Liver (tissue), 9 donors: Measurements from ENCODE around the gene GDPD5. TPM values are rescaled to one million over a fixed set of nuclear protein-coding genes. Genes with fewer than 3 reads are reported as not detected.

Experiments used
- DNase-seq: peaks from one replicate; pipeline ENCODE4 v3.0.0-alpha.2; 2017; ENCODE audit warnings: low spot score
- H3K27ac ChIP-seq, 2 donors: one replicate each; pipeline ENCODE4 v1.7.0; 2013; ENCODE audit warnings: inconsistent platforms in 2 of 2, low read length in 2 of 2, control low read depth in 1 of 2, low read depth in 1 of 2, mild to moderate bottlenecking in 1 of 2
- H3K27me3 ChIP-seq, 4 donors: one replicate each; pipeline versions ENCODE4 v1.6.1 to v1.7.0; 2013; ENCODE audit warnings: low read length in 3 of 4, inconsistent platforms in 1 of 4, mild to moderate bottlenecking in 1 of 4, moderate library complexity in 1 of 4; ENCODE audit not compliant: control insufficient read depth in 4 of 4, insufficient read depth in 4 of 4
- H3K36me3 ChIP-seq, 4 donors: one replicate each; pipeline versions ENCODE4 v1.6.1 to v1.7.0; 2013; ENCODE audit warnings: low read length in 3 of 4, mild to moderate bottlenecking in 3 of 4, low read depth in 1 of 4, moderate library complexity in 1 of 4; ENCODE audit not compliant: control insufficient read depth in 4 of 4, insufficient read depth in 3 of 4
- H3K4me1 ChIP-seq, 4 donors: one replicate each; pipeline versions ENCODE4 v1.6.1 to v1.7.0; 2013; ENCODE audit warnings: low read length in 3 of 4, mild to moderate bottlenecking in 3 of 4, moderate library complexity in 1 of 4; ENCODE audit not compliant: control insufficient read depth in 4 of 4, insufficient read depth in 4 of 4
- H3K4me3 ChIP-seq, 3 donors: one replicate each; pipeline versions ENCODE4 v1.6.1 to v1.7.0; 2013; ENCODE audit warnings: low read length in 3 of 3, control low read depth in 1 of 3, low read depth in 1 of 3, mild to moderate bottlenecking in 1 of 3
- H3K9ac ChIP-seq, 2 donors: one replicate each; pipeline ENCODE4 v1.7.0; 2013; ENCODE audit warnings: low read length in 2 of 2, mild to moderate bottlenecking in 2 of 2, moderate library complexity in 2 of 2, control low read depth in 1 of 2, low read depth in 1 of 2
- H3K9me3 ChIP-seq, 4 donors: one replicate each; pipeline versions ENCODE4 v1.6.1 to v1.7.0; 2013; ENCODE audit warnings: low read length in 3 of 4; ENCODE audit not compliant: control insufficient read depth in 4 of 4
- ATF3 ChIP-seq: IDR thresholded peaks from 2 replicates; pipeline ENCODE4 v1.6.1; 2016; ENCODE audit warnings: antibody characterized with exemption
- CTCF ChIP-seq: fragments of 150-350 bp; IDR thresholded peaks from 2 replicates; pipeline ENCODE4 v1.5.1; 2017; ENCODE audit warnings: improper control_type of control experiment, low read depth, low read length; ENCODE audit not compliant: missing input control
- EGR1 ChIP-seq, 2 donors: IDR thresholded peaks; 2 replicates each; pipeline ENCODE4 v1.6.1; 2016 to 2018; ENCODE audit warnings: antibody characterized with exemption in 2 of 2, low read depth in 2 of 2
- FOXA2 ChIP-seq: IDR thresholded peaks from 2 replicates; pipeline ENCODE4 v1.6.1; 2016; ENCODE audit warnings: antibody characterized with exemption
- GABPA ChIP-seq, 2 donors: IDR thresholded peaks in 1 of 2; conservative IDR thresholded peaks in 1 of 2; 2 replicates each; pipeline ENCODE4 v1.6.1; 2016; ENCODE audit warnings: antibody characterized with exemption in 2 of 2, mild to moderate bottlenecking in 1 of 2, moderate library complexity in 1 of 2
- HNF4A ChIP-seq, 2 donors: conservative IDR thresholded peaks; 2 replicates each; pipeline ENCODE4 v1.6.1; 2016; ENCODE audit warnings: antibody characterized with exemption in 2 of 2, mild to moderate bottlenecking in 2 of 2
- HNF4G ChIP-seq: IDR thresholded peaks from 2 replicates; pipeline ENCODE4 v1.6.1; 2016; ENCODE audit warnings: antibody characterized with exemption
- JUND ChIP-seq, 2 donors: IDR thresholded peaks; 2 replicates each; pipeline ENCODE4 v1.6.1; 2016; ENCODE audit warnings: antibody characterized with exemption in 2 of 2
- MAX ChIP-seq: IDR thresholded peaks from 2 replicates; pipeline ENCODE4 v1.6.1; 2016; ENCODE audit warnings: antibody characterized with exemption
- RAD21 ChIP-seq, 2 donors: IDR thresholded peaks; 2 replicates each; pipeline ENCODE4 v1.6.1; 2016; ENCODE audit warnings: antibody characterized with exemption in 2 of 2, mild to moderate bottlenecking in 2 of 2
- REST ChIP-seq: IDR thresholded peaks from 2 replicates; pipeline ENCODE4 v1.6.1; 2016; ENCODE audit warnings: antibody characterized with exemption, mild to moderate bottlenecking
- TAF1 ChIP-seq: conservative IDR thresholded peaks from 2 replicates; pipeline ENCODE4 v1.6.1; 2016; ENCODE audit warnings: antibody characterized with exemption, mild to moderate bottlenecking
- YY1 ChIP-seq: IDR thresholded peaks from 2 replicates; pipeline ENCODE4 v1.6.1; 2016; ENCODE audit warnings: antibody characterized with exemption, mild to moderate bottlenecking
- ZBTB33 ChIP-seq: IDR thresholded peaks from 2 replicates; pipeline ENCODE4 v1.6.1; 2016; ENCODE audit warnings: antibody characterized with exemption
- WGBS: extraction: QIAGEN DNeasy Blood & Tissue Kit; methylation state at CpG from one replicate; pipeline ENCODE4 v1.1.7; 2013; 5-methylcytosine and 5-hydroxymethylcytosine counted together
- polyA plus RNA-seq, 2 donors: library from polyadenylated mRNA; stranded (reverse) in 1 of 2; unstranded in 1 of 2; fragments of 200-250 nt in 1 of 2; fragments of >200 nt in 1 of 2; fragmentation: Nextera tagmentation in 1 of 2; extraction: Ambion mirVana in 1 of 2; gene quantifications; one replicate each; pipeline versions ENCODE4 v1.2.1 to v1.2.3, GENCODE V29; 2013 to 2015
- total RNA-seq, 2 donors: library from RNA; depleted of rRNA; stranded (reverse); fragments of >200 nt; gene quantifications; one replicate each; pipeline ENCODE4 v1.2.3, GENCODE V29; 2014
- donor health status: healthy.
- donor health status: healthy.
- donor health status: healthy.
- donor health status: healthy.
- donor health status: healthy.

The GDPD5 gene
- total and polyA plus RNA-seq, 4 donors: 3.0 to 22.8 (median 4.2) TPM

- H3K27ac ChIP-seq: no peak overlapping the region
- DNase-seq: no peak
- WGBS: 93% methylated on average over 8 of the region's 8 CpGs
Measured at GRCh38 chr11:75467311-75467710, 58.4 kb downstream of the GDPD5 start.

More at GRCh38 chr11:75467311-75467710, 58.4 kb downstream of the GDPD5 start:
- Histone ChIP-seq H3K4me1 (peaks cover 0 to 5% (median 0%) of the 10 kb centered on the region in 4 donors), H3K36me3 (no peaks in the 10 kb centered on the region), H3K4me3 (no peak overlapping the region), H3K9me3 (no peaks in the 10 kb centered on the region), H3K27me3 (no peaks in the 10 kb centered on the region), H3K9ac (no peak overlapping the region)
- TF ChIP-seq ZBTB33: no peak
- no peak for TF ChIP-seq TAF1
- no peak for TF ChIP-seq HNF4G
- TF ChIP-seq ATF3: no peak
- no peak for TF ChIP-seq YY1
- TF ChIP-seq JUND (IDR thresholded peaks at IDR 0.05): no peak
- no peak for TF ChIP-seq GABPA (IDR thresholded peaks at IDR 0.05 in 1 of 2, conservative IDR thresholded peaks at IDR 0.05 in 1 of 2)
- no peak for TF ChIP-seq HNF4A (conservative IDR thresholded peaks at IDR 0.05)
- TF ChIP-seq EGR1 (IDR thresholded peaks at IDR 0.05; ENCODE audit: low read depth in 2 of 2): no peak
- no peak for TF ChIP-seq MAX
- no peak for TF ChIP-seq FOXA2
- no peak for TF ChIP-seq CTCF
- TF ChIP-seq RAD21 (IDR thresholded peaks at IDR 0.05): no peak
- no peak for TF ChIP-seq REST
